GM12865 (cell line): ENCODE measurements around the gene CACNA1H.

ENCODE experiments used
- DNase-seq: peaks from one replicate; pipeline ENCODE4 v3.0.0; 2010; ENCODE audit warnings: low read depth
- H3K4me3 ChIP-seq: 2 replicates; pipeline ENCODE4 v1.5.1; 2011; ENCODE audit warnings: mild to moderate bottlenecking, low read depth, low read length, control low read depth
- CTCF ChIP-seq: IDR thresholded peaks from 2 replicates; pipeline ENCODE4 v1.5.1; 2011; ENCODE audit warnings: low read length, control low read depth, low read depth, inconsistent platforms; ENCODE audit not compliant: insufficient read depth; ENCODE audit errors: missing control alignments

CACNA1H gene

GRCh38 chr16:1216681-1217400, 63.9 kb downstream of the CACNA1H start:
- no peak for DNase-seq
- H3K4me3 ChIP-seq: no peak overlapping the region
- no peak for TF ChIP-seq CTCF

GRCh38 chr16:1217526-1217925, 64.6 kb downstream of the CACNA1H start:
- no peak for TF ChIP-seq CTCF
- DNase-seq: no peak
- H3K4me3 ChIP-seq: no peak overlapping the region

- DNase-seq: no peak
- TF ChIP-seq CTCF: no peak
- H3K4me3 ChIP-seq: no peak overlapping the region
Observed at GRCh38 chr16:1218061-1218929, 65.4 kb downstream of the CACNA1H start.

GRCh38 chr16:1218930-1219611, 66.2 kb downstream of the CACNA1H start:
- H3K4me3 ChIP-seq: no peak overlapping the region
- no peak for TF ChIP-seq CTCF
- DNase-seq: no peak

GRCh38 chr16:1220098-1220728, 67.3 kb downstream of the CACNA1H start:
- no peak overlapping the region for H3K4me3 ChIP-seq
- no peak for TF ChIP-seq CTCF
- no peak for DNase-seq

- no peak for DNase-seq
- no peak overlapping the region for H3K4me3 ChIP-seq
- TF ChIP-seq CTCF: no peak
Observed at GRCh38 chr16:1220841-1221627, 68.1 kb downstream of the CACNA1H start.
